ENCODE measurements around the gene NXPH2.

GRCh38 chr2:138818556-138818955 lies 38.4 kb upstream of the NXPH2 start:
- no peak for TF ChIP-seq POLR2AphosphoS5 (IDR thresholded peaks at IDR 0.05; ENCODE audit: insufficient read depth, low read depth, low read length)
- no peak for TF ChIP-seq CTCF (IDR thresholded peaks at IDR 0.05; ENCODE audit: extremely low read depth in 1 of 2, insufficient read depth in 1 of 2, low read depth in 1 of 2, low read length in 2 of 2)

Measured in endothelial cell of umbilical vein (primary cell).